Liver (tissue), 9 donors: Measurements from ENCODE around the gene COMMD10. TPM values are rescaled to one million over a fixed set of nuclear protein-coding genes. Genes with fewer than 3 reads are reported as not detected.
"Not testable (repeated sequence)": the region's sequence is repeated elsewhere in the genome, so short reads cannot be mapped to it uniquely, and the experiment has no call there.

Experiments
- DNase-seq: peaks from one replicate; pipeline ENCODE4 v3.0.0-alpha.2; 2017; ENCODE audit warnings: low spot score
- H3K27ac ChIP-seq, 2 donors: one replicate each; pipeline ENCODE4 v1.7.0; 2013; ENCODE audit warnings: inconsistent platforms in 2 of 2, low read length in 2 of 2, control low read depth in 1 of 2, low read depth in 1 of 2, mild to moderate bottlenecking in 1 of 2
- H3K27me3 ChIP-seq, 4 donors: one replicate each; pipeline versions ENCODE4 v1.6.1 to v1.7.0; 2013; ENCODE audit warnings: low read length in 3 of 4, inconsistent platforms in 1 of 4, mild to moderate bottlenecking in 1 of 4, moderate library complexity in 1 of 4; ENCODE audit not compliant: control insufficient read depth in 4 of 4, insufficient read depth in 4 of 4
- H3K36me3 ChIP-seq, 4 donors: one replicate each; pipeline versions ENCODE4 v1.6.1 to v1.7.0; 2013; ENCODE audit warnings: low read length in 3 of 4, mild to moderate bottlenecking in 3 of 4, low read depth in 1 of 4, moderate library complexity in 1 of 4; ENCODE audit not compliant: control insufficient read depth in 4 of 4, insufficient read depth in 3 of 4
- H3K4me1 ChIP-seq, 4 donors: one replicate each; pipeline versions ENCODE4 v1.6.1 to v1.7.0; 2013; ENCODE audit warnings: low read length in 3 of 4, mild to moderate bottlenecking in 3 of 4, moderate library complexity in 1 of 4; ENCODE audit not compliant: control insufficient read depth in 4 of 4, insufficient read depth in 4 of 4
- H3K4me3 ChIP-seq, 3 donors: one replicate each; pipeline versions ENCODE4 v1.6.1 to v1.7.0; 2013; ENCODE audit warnings: low read length in 3 of 3, control low read depth in 1 of 3, low read depth in 1 of 3, mild to moderate bottlenecking in 1 of 3
- H3K9ac ChIP-seq, 2 donors: one replicate each; pipeline ENCODE4 v1.7.0; 2013; ENCODE audit warnings: low read length in 2 of 2, mild to moderate bottlenecking in 2 of 2, moderate library complexity in 2 of 2, control low read depth in 1 of 2, low read depth in 1 of 2
- H3K9me3 ChIP-seq, 4 donors: one replicate each; pipeline versions ENCODE4 v1.6.1 to v1.7.0; 2013; ENCODE audit warnings: low read length in 3 of 4; ENCODE audit not compliant: control insufficient read depth in 4 of 4
- ATF3 ChIP-seq: IDR thresholded peaks from 2 replicates; pipeline ENCODE4 v1.6.1; 2016; ENCODE audit warnings: antibody characterized with exemption
- CTCF ChIP-seq: fragments of 150-350 bp; IDR thresholded peaks from 2 replicates; pipeline ENCODE4 v1.5.1; 2017; ENCODE audit warnings: improper control_type of control experiment, low read depth, low read length; ENCODE audit not compliant: missing input control
- EGR1 ChIP-seq, 2 donors: IDR thresholded peaks; 2 replicates each; pipeline ENCODE4 v1.6.1; 2016 to 2018; ENCODE audit warnings: antibody characterized with exemption in 2 of 2, low read depth in 2 of 2
- FOXA1 ChIP-seq: IDR thresholded peaks from 2 replicates; pipeline ENCODE4 v1.6.1; 2016; ENCODE audit warnings: antibody characterized with exemption
- FOXA2 ChIP-seq: IDR thresholded peaks from 2 replicates; pipeline ENCODE4 v1.6.1; 2016; ENCODE audit warnings: antibody characterized with exemption
- GABPA ChIP-seq, 2 donors: IDR thresholded peaks in 1 of 2; conservative IDR thresholded peaks in 1 of 2; 2 replicates each; pipeline ENCODE4 v1.6.1; 2016; ENCODE audit warnings: antibody characterized with exemption in 2 of 2, mild to moderate bottlenecking in 1 of 2, moderate library complexity in 1 of 2
- HNF4A ChIP-seq, 2 donors: conservative IDR thresholded peaks; 2 replicates each; pipeline ENCODE4 v1.6.1; 2016; ENCODE audit warnings: antibody characterized with exemption in 2 of 2, mild to moderate bottlenecking in 2 of 2
- HNF4G ChIP-seq: IDR thresholded peaks from 2 replicates; pipeline ENCODE4 v1.6.1; 2016; ENCODE audit warnings: antibody characterized with exemption
- JUND ChIP-seq, 2 donors: IDR thresholded peaks; 2 replicates each; pipeline ENCODE4 v1.6.1; 2016; ENCODE audit warnings: antibody characterized with exemption in 2 of 2
- MAX ChIP-seq: IDR thresholded peaks from 2 replicates; pipeline ENCODE4 v1.6.1; 2016; ENCODE audit warnings: antibody characterized with exemption
- NR2F2 ChIP-seq: IDR thresholded peaks from 2 replicates; pipeline ENCODE4 v1.6.1; 2016; ENCODE audit warnings: antibody characterized with exemption
- RAD21 ChIP-seq, 2 donors: IDR thresholded peaks; 2 replicates each; pipeline ENCODE4 v1.6.1; 2016; ENCODE audit warnings: antibody characterized with exemption in 2 of 2, mild to moderate bottlenecking in 2 of 2
- REST ChIP-seq: IDR thresholded peaks from 2 replicates; pipeline ENCODE4 v1.6.1; 2016; ENCODE audit warnings: antibody characterized with exemption, mild to moderate bottlenecking
- RXRA ChIP-seq, 2 donors: IDR thresholded peaks; 2 replicates each; pipeline ENCODE4 v1.6.1; 2017 to 2018; ENCODE audit warnings: antibody characterized with exemption in 2 of 2, mild to moderate bottlenecking in 1 of 2
- SP1 ChIP-seq: IDR thresholded peaks from 2 replicates; pipeline ENCODE4 v1.6.1; 2018; ENCODE audit warnings: antibody characterized with exemption, mild to moderate bottlenecking
- YY1 ChIP-seq: IDR thresholded peaks from 2 replicates; pipeline ENCODE4 v1.6.1; 2016; ENCODE audit warnings: antibody characterized with exemption, mild to moderate bottlenecking
- ZBTB33 ChIP-seq: IDR thresholded peaks from 2 replicates; pipeline ENCODE4 v1.6.1; 2016; ENCODE audit warnings: antibody characterized with exemption
- WGBS: extraction: QIAGEN DNeasy Blood & Tissue Kit; methylation state at CpG from one replicate; pipeline ENCODE4 v1.1.7; 2013; 5-methylcytosine and 5-hydroxymethylcytosine counted together
- polyA plus RNA-seq, 2 donors: library from polyadenylated mRNA; stranded (reverse) in 1 of 2; unstranded in 1 of 2; fragments of 200-250 nt in 1 of 2; fragments of >200 nt in 1 of 2; fragmentation: Nextera tagmentation in 1 of 2; extraction: Ambion mirVana in 1 of 2; gene quantifications; one replicate each; pipeline versions ENCODE4 v1.2.1 to v1.2.3, GENCODE V29; 2013 to 2015
- total RNA-seq, 2 donors: library from RNA; depleted of rRNA; stranded (reverse); fragments of >200 nt; gene quantifications; one replicate each; pipeline ENCODE4 v1.2.3, GENCODE V29; 2014
- donor health status: healthy.
- donor health status: healthy.
- donor health status: healthy.
- donor health status: healthy.
- donor health status: healthy.

The COMMD10 gene
- total and polyA plus RNA-seq, 4 donors = 8.9 to 30.5 (median 19.3) TPM

- WGBS = 98% methylated on average over 4 of the region's 4 CpGs
- Histone ChIP-seq H3K27me3 (no peaks in the 10 kb centered on the region), H3K27ac (no peak overlapping the region), H3K4me3 (no peak overlapping the region), H3K4me1 (no peaks in the 10 kb centered on the region), H3K36me3 (peaks cover 5 to 48% (median 39%) of the 10 kb centered on the region in 4 donors), H3K9me3 (no peaks in the 10 kb centered on the region), H3K9ac (no peak overlapping the region)
- DNase-seq = no peak
- TF ChIP-seq FOXA2 (no peak), ATF3 (no peak), ZBTB33 (no peak), EGR1 (IDR thresholded peaks at IDR 0.05; ENCODE audit: low read depth in 2 of 2) (no peak), MAX (no peak), CTCF (no peak), JUND (IDR thresholded peaks at IDR 0.05) (no peak), FOXA1 (no peak), SP1 (no peak), RXRA (IDR thresholded peaks at IDR 0.05) (no peak), RAD21 (IDR thresholded peaks at IDR 0.05) (no peak), GABPA (IDR thresholded peaks at IDR 0.05 in 1 of 2, conservative IDR thresholded peaks at IDR 0.05 in 1 of 2) (no peak), HNF4A (conservative IDR thresholded peaks at IDR 0.05) (no peak), REST (no peak), YY1 (no peak)
Observed at GRCh38 chr5:116097301-116097700, 12.5 kb downstream of the COMMD10 start.

GRCh38 chr5:116098998-116099397 is 14.2 kb downstream of the COMMD10 start:
- Histone ChIP-seq H3K9ac (no peak overlapping the region), H3K4me3 (no peak overlapping the region), H3K36me3 (peaks cover 0 to 31% (median 26%) of the 10 kb centered on the region in 4 donors), H3K9me3 (no peaks in the 10 kb centered on the region), H3K27me3 (no peaks in the 10 kb centered on the region), H3K4me1 (no peaks in the 10 kb centered on the region), H3K27ac (no peak overlapping the region)
- WGBS = 96% methylated on average over 2 of the region's 2 CpGs
- TF ChIP-seq MAX (no peak), SP1 (no peak), HNF4G (no peak), EGR1 (IDR thresholded peaks at IDR 0.05; ENCODE audit: low read depth in 2 of 2) (no peak), NR2F2 (no peak), FOXA1 (no peak)
- no peak for DNase-seq

- H3K27me3 ChIP-seq, H3K27ac ChIP-seq, H3K4me3 ChIP-seq, H3K4me1 ChIP-seq, DNase-seq, H3K36me3 ChIP-seq, H3K9ac ChIP-seq, H3K9me3 ChIP-seq: not testable (repeated sequence)
- 97% methylated on average over 2 of the region's 2 CpGs for WGBS
Observed at GRCh38 chr5:116104941-116105340, 20.1 kb downstream of the COMMD10 start.
